Measurements from ENCODE around the gene DMD.

DNA sequence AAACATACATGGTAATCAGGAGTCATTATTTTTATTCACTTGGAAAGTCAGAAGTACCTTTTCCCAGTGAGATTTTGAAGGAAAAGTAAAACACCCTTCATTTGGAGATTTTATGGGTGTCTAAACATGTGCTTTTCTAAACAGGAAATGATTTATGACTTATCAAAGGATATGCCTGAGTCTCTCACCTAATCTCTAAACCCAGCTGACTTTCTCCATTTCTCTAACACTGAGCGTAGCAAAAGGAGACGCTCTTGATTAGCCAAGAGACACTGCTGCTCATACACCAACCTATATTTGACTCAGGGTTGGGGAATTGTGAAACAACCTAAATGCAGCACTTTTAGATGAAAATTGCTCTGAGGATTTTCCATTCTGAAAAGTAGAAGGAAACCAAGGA is 1671.0 kb downstream of the DMD start:
- no peak for TF ChIP-seq POLR2AphosphoS5 (IDR thresholded peaks at IDR 0.05; ENCODE audit: low read depth, low read length)
- TF ChIP-seq, protein P1, sequence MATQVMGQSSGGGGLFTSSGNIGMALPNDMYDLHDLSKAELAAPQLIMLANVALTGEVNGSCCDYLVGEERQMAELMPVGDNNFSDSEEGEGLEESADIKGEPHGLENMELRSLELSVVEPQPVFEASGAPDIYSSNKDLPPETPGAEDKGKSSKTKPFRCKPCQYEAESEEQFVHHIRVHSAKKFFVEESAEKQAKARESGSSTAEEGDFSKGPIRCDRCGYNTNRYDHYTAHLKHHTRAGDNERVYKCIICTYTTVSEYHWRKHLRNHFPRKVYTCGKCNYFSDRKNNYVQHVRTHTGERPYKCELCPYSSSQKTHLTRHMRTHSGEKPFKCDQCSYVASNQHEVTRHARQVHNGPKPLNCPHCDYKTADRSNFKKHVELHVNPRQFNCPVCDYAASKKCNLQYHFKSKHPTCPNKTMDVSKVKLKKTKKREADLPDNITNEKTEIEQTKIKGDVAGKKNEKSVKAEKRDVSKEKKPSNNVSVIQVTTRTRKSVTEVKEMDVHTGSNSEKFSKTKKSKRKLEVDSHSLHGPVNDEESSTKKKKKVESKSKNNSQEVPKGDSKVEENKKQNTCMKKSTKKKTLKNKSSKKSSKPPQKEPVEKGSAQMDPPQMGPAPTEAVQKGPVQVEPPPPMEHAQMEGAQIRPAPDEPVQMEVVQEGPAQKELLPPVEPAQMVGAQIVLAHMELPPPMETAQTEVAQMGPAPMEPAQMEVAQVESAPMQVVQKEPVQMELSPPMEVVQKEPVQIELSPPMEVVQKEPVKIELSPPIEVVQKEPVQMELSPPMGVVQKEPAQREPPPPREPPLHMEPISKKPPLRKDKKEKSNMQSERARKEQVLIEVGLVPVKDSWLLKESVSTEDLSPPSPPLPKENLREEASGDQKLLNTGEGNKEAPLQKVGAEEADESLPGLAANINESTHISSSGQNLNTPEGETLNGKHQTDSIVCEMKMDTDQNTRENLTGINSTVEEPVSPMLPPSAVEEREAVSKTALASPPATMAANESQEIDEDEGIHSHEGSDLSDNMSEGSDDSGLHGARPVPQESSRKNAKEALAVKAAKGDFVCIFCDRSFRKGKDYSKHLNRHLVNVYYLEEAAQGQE (IDR thresholded peaks at IDR 0.05; ENCODE audit: insufficient read depth in 1 of 2, low read depth in 2 of 2, low read length in 2 of 2) = no peak
